HCT116 (cell line): ENCODE results near the gene GOLGA1. TPM values are rescaled to one million over a fixed set of nuclear protein-coding genes. Genes with fewer than 3 reads are reported as not detected.

ENCODE experiments used
- ATAC-seq: fragments of 200-7000 bp; cut with Tn5 transposase; 2 replicates; pipeline ENCODE4 v1.9.1; 2020; ENCODE audit warnings: mild to moderate bottlenecking, moderate library complexity
- BruUV-seq: library from RNA; stranded (reverse); fragments of 400-500 nt; replicated peaks from 2 replicates; lab custom pipeline; 2021; lab: Mats Ljungman, UMichigan
- CTCF ChIA-PET: fragments of 300-600 bp; sonication (Branson Sonifier 250); formaldehyde crosslinking; loops from one replicate; lab custom pipeline; 2021; ENCODE audit warnings: antibody characterized with exemption; lab: Charles Lee
- POLR2A ChIA-PET: fragments of 300-600, 350-600 bp; sonication (Branson Sonifier 250); formaldehyde crosslinking; loops from one replicate; lab custom pipeline; 2021; ENCODE audit warnings: antibody characterized with exemption; lab: Charles Lee
- RAD21 ChIA-PET, 2 experiments: fragments of 300-600 bp; sonication (Branson Sonifier 250); formaldehyde crosslinking; loops; one replicate each; lab custom pipeline; 2023; ENCODE audit warnings: low total read pairs in 2 of 2; ENCODE audit not compliant: uncharacterized antibody in 2 of 2, unreplicated experiment in 2 of 2, low non-redundant PET in 1 of 2; lab: Charles Lee
- DNase-seq: peaks from one replicate; pipeline ENCODE4 v3.0.0-alpha.2; 2010; ENCODE audit warnings: low read depth, low spot score
- H2AFZ ChIP-seq: fragments of 200-600 bp; shearing (Covaris generic), sonication (generic); 2 replicates; pipeline ENCODE4 v1.6.1; 2017; ENCODE audit warnings: low read depth, mixed run types, mixed read lengths, antibody characterized with exemption, low read length; ENCODE audit not compliant: poor library complexity, severe bottlenecking
- H3K27ac ChIP-seq: 2 replicates; pipeline ENCODE4 v1.5.1; 2012; ENCODE audit warnings: low read depth, low read length
- H3K27me3 ChIP-seq: fragments of 200-600 bp; sonication (generic); 2 replicates; pipeline ENCODE4 v1.6.1; 2016; ENCODE audit warnings: mixed run types, low read length, mixed read lengths; ENCODE audit not compliant: insufficient read depth
- H3K36me3 ChIP-seq, 2 experiments: fragments of 200-500 bp in 1 of 2; fragments of 200-600 bp in 1 of 2; sonication (Bioruptor generic) in 1 of 2; sonication (generic) in 1 of 2; 2 replicates each; pipeline versions ENCODE4 v1.5.1 to v1.6.1; 2014 to 2016; ENCODE audit warnings: low read length in 2 of 2, inconsistent platforms in 1 of 2, mixed read lengths in 1 of 2, mixed run types in 1 of 2; ENCODE audit not compliant: insufficient read depth in 2 of 2, control insufficient read depth in 1 of 2
- H3K4me1 ChIP-seq, 2 experiments: fragments of 200-600 bp in 1 of 2; sonication (generic) in 1 of 2; 2 replicates each; pipeline versions ENCODE4 v1.5.1 to v1.6.1; 2012 to 2017; ENCODE audit warnings: low read length in 2 of 2, inconsistent platforms in 1 of 2, mild to moderate bottlenecking in 1 of 2, mixed read lengths in 1 of 2, mixed run types in 1 of 2, moderate library complexity in 1 of 2; ENCODE audit not compliant: insufficient read depth in 2 of 2, control insufficient read depth in 1 of 2
- H3K4me2 ChIP-seq: fragments of 200-600 bp; sonication (generic); 2 replicates; pipeline ENCODE4 v1.6.1; 2017; ENCODE audit warnings: mixed run types, low read length, mixed read lengths
- H3K4me3 ChIP-seq, 2 experiments: fragments of 200-600 bp in 1 of 2; sonication (generic) in 1 of 2; replicated peaks in 1 of 2; 2 replicates each; pipeline ENCODE4 v1.5.1; 2011 to 2016; ENCODE audit warnings: low read length in 2 of 2, control low read depth in 1 of 2, low read depth in 1 of 2, mild to moderate bottlenecking in 1 of 2, mixed read lengths in 1 of 2, mixed run types in 1 of 2
- H3K79me2 ChIP-seq: fragments of 200-600 bp; sonication (generic); 2 replicates; pipeline ENCODE4 v1.6.1; 2017; ENCODE audit warnings: mild to moderate bottlenecking, mixed run types, low read length, moderate library complexity, mixed read lengths; ENCODE audit not compliant: insufficient read depth
- H3K9ac ChIP-seq: fragments of 200-600 bp; sonication (generic); 2 replicates; pipeline ENCODE4 v1.6.1; 2016; ENCODE audit warnings: low read length, mixed read lengths
- H3K9me2 ChIP-seq: fragments of 200-600 bp; sonication (generic), shearing (Covaris generic); 2 replicates; pipeline ENCODE4 v1.6.1; 2017; ENCODE audit warnings: mixed run types, mild to moderate bottlenecking, moderate library complexity; ENCODE audit not compliant: insufficient read depth
- H3K9me3 ChIP-seq, 2 experiments: fragments of 200-500 bp in 1 of 2; fragments of 200-600 bp in 1 of 2; sonication (Bioruptor generic) in 1 of 2; sonication (generic) in 1 of 2; 2 replicates each; pipeline ENCODE4 v1.6.1; 2014 to 2017; ENCODE audit warnings: low read length in 2 of 2, mixed read lengths in 2 of 2, inconsistent platforms in 1 of 2, low read depth in 1 of 2, mild to moderate bottlenecking in 1 of 2, mixed run types in 1 of 2, moderate library complexity in 1 of 2; ENCODE audit not compliant: control insufficient read depth in 1 of 2, insufficient read depth in 1 of 2
- H4K20me1 ChIP-seq: fragments of 200-600 bp; sonication (generic), shearing (Covaris generic); 2 replicates; pipeline ENCODE4 v1.6.1; 2017; ENCODE audit warnings: mixed run types, mild to moderate bottlenecking, moderate library complexity; ENCODE audit not compliant: insufficient read depth
- CTCF ChIP-seq, 3 experiments: fragments of 200-600 bp in 1 of 3; sonication (generic) in 1 of 3; IDR thresholded peaks in 2 of 3; conservative IDR thresholded peaks in 1 of 3; 2 replicates each; pipeline ENCODE4 v1.5.1; 2012 to 2017; ENCODE audit warnings: low read depth in 2 of 3, low read length in 2 of 3, antibody characterized with exemption in 1 of 3, borderline replicate concordance in 1 of 3, control low read depth in 1 of 3, mild to moderate bottlenecking in 1 of 3, mixed read lengths in 1 of 3, mixed run types in 1 of 3, moderate library complexity in 1 of 3; ENCODE audit not compliant: insufficient read depth in 1 of 3
- EZH2phosphoT487 ChIP-seq: fragments of 200-600 bp; IDR thresholded peaks from 2 replicates; pipeline ENCODE4 v1.6.1; 2018; ENCODE audit warnings: antibody characterized with exemption, borderline replicate concordance
- SIN3A ChIP-seq: IDR thresholded peaks from 2 replicates; pipeline ENCODE4 v1.6.1; 2012; ENCODE audit warnings: low read depth
- SP1 ChIP-seq: IDR thresholded peaks from 2 replicates; pipeline ENCODE4 v1.6.1; 2012; ENCODE audit warnings: low read depth
- TCF7L2 ChIP-seq: IDR thresholded peaks from 2 replicates; pipeline ENCODE4 v1.7.0; 2011; ENCODE audit warnings: borderline replicate concordance, inconsistent platforms; ENCODE audit not compliant: insufficient read depth, insufficient read length; ENCODE audit errors: extremely low read depth
- intact Hi-C: fragments of 100-400 bp; cut with micrococcal nuclease; formaldehyde crosslinking; loops from 2 replicates; pipeline ENCODE4 v1.10.0; 2022
- total RNA-seq: library from RNA; stranded (reverse); gene quantifications from one replicate; pipeline ENCODE4 v1.2.1, GENCODE V29; 2021; ENCODE audit not compliant: unreplicated experiment

GOLGA1 gene
- total RNA-seq, 1 experiment from 2014 or later, result 13.1 TPM

GRCh38 chr9:124939944-124940343 lies 939 bp downstream of the GOLGA1 start (continued):
- TF ChIP-seq TCF7L2, result no peak
- TF ChIP-seq CTCF (IDR thresholded peaks at IDR 0.05 in 2 of 3, conservative IDR thresholded peaks at IDR 0.05 in 1 of 3; ENCODE audit: borderline replicate concordance in 1 of 3, insufficient read depth in 1 of 3, low read depth in 2 of 3, low read length in 2 of 3), result no peak
- no peak for TF ChIP-seq SP1
- TF ChIP-seq, all 23 proteins: peak for 0

- TF ChIP-seq CTCF (IDR thresholded peaks at IDR 0.05 in 2 of 3, conservative IDR thresholded peaks at IDR 0.05 in 1 of 3; ENCODE audit: borderline replicate concordance in 1 of 3, insufficient read depth in 1 of 3, low read depth in 2 of 3, low read length in 2 of 3) (no peak), EZH2phosphoT487 (no peak), SIN3A (no peak)
- intact Hi-C loops, result no loop called here
- Histone ChIP-seq H3K4me3 (no peak overlapping the region), H3K27me3 (no peaks in the 10 kb centered on the region), H3K9me3 (no peaks in the 10 kb centered on the region), H3K9ac (no peak overlapping the region), H3K36me3 (peaks cover 4% of the 10 kb centered on the region in 2 experiments; a peak in 2 of 4 replicates), H3K9me2 (no peaks in the 10 kb centered on the region), H3K4me2 (no peak overlapping the region), H3K79me2 (no peaks in the 10 kb centered on the region), H4K20me1 (no peaks in the 10 kb centered on the region), H3K27ac (no peak overlapping the region), H3K4me1 (no peaks in the 10 kb centered on the region), H2AFZ (no peak overlapping the region)
- POLR2A ChIA-PET, result no interaction called here
- no TSS peak for BruUV-seq
- RAD21 ChIA-PET, result no interaction called here
- CTCF ChIA-PET, result no interaction called here
- no peak for ATAC-seq
- no peak for DNase-seq
These were observed 6.6 kb downstream of the GOLGA1 start for GRCh38 chr9:124934290-124934689.
